ENCODE measurements around the gene TEX29.

TEX29 gene

DNA sequence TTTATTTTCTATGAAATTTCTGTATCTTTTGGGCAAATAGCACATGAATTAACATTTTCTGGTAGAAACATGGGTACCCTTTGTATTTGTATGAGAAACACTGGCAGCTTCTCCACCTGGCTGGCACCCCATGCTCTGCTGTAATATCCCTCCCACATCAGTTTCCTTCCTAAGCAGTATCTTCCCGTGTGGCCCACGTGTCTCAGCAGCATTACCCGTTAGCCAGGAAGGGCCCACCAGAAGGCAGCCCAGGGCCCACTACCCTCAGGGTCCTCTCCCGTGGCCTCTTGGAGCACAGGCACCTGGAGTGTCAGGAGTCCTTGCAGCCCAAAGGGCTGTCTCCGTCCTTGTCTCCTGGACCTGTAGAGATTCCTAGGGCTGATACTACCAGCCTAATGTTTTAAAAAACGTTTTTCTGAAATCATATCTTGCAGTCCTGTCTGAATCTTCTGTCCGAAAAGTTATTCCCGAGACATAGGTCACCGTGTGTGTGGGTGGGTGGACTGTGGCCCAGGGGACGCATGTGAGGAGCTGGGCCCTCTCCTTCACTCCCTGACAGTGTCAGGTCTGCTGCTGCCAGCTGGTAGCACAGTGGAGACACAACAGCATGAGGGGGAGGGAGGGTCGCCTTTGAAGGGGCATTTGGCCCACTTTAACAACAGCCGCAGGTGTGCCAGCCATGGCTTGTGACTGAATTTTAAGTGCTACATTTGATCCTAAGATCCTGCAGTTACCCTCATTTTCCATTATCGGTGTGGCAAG, 22.0 kb upstream of the TEX29 start:
- DNase-seq (ENCODE audit: low spot score): no peak
- ChIA-PET POLR2A (ENCODE audit: low non-redundant PET) (no interaction called here), CTCF (no interaction called here)
- TF ChIP-seq, protein P1, sequence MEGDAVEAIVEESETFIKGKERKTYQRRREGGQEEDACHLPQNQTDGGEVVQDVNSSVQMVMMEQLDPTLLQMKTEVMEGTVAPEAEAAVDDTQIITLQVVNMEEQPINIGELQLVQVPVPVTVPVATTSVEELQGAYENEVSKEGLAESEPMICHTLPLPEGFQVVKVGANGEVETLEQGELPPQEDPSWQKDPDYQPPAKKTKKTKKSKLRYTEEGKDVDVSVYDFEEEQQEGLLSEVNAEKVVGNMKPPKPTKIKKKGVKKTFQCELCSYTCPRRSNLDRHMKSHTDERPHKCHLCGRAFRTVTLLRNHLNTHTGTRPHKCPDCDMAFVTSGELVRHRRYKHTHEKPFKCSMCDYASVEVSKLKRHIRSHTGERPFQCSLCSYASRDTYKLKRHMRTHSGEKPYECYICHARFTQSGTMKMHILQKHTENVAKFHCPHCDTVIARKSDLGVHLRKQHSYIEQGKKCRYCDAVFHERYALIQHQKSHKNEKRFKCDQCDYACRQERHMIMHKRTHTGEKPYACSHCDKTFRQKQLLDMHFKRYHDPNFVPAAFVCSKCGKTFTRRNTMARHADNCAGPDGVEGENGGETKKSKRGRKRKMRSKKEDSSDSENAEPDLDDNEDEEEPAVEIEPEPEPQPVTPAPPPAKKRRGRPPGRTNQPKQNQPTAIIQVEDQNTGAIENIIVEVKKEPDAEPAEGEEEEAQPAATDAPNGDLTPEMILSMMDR (conservative IDR thresholded peaks at IDR 0.05; ENCODE audit: low read depth): no peak
- no peak overlapping the region for H3K27ac ChIP-seq

DNA sequence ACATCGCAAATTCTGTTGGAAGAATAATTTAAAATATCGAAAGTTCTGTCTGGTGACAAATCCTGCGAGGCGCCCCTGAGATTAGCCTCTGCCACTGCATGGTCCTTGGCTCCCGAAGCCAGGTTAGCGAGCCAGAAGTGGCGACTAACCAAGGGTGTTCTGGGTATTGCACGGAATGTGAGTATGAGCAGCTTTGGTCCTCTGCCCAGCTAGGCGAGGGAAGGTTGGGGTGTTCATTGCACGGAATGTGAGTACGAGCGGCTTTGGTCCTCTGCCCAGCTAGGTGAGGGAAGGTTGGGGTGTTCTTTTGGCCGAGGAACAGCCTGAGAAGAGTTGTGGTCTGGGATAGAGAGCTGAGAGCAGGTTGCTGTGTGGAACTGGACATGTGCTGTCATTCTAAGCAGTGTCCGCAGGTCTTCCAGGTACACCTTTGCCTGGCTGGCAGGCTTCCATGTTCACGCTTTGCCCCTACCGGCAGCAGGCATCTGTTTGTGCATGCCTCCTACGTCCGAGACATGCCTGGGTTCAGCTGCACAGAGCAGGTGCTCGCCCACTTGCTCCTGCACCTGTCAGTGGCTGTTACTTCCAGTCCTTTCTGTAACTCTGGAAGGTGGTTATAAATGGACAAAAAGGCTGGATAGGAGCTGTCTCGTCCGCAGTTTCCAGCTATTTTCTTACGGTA, 18.3 kb upstream of the TEX29 start:
- TF ChIP-seq, protein P1 (conservative IDR thresholded peaks at IDR 0.05; ENCODE audit: low read depth): no peak
- ChIA-PET POLR2A (ENCODE audit: low non-redundant PET) (no interaction called here), CTCF (no interaction called here)
- H3K27ac ChIP-seq: no peak overlapping the region
- no peak for DNase-seq (ENCODE audit: low spot score)

- TF ChIP-seq, protein P1 (conservative IDR thresholded peaks at IDR 0.05; ENCODE audit: low read depth): no peak
- ChIA-PET CTCF (no interaction called here), POLR2A (ENCODE audit: low non-redundant PET) (no interaction called here)
- H3K27ac ChIP-seq: no peak overlapping the region
- no peak for DNase-seq (ENCODE audit: low spot score)
These were observed 16.9 kb upstream of the TEX29 start for GRCh38 chr13:111303559-111303958.

GRCh38 chr13:111304041-111304544, 16.3 kb upstream of the TEX29 start:
- CTCF ChIA-PET: no interaction called here
- TF ChIP-seq, protein P1 (conservative IDR thresholded peaks at IDR 0.05; ENCODE audit: low read depth): no peak
- H3K27ac ChIP-seq: no peak overlapping the region
- POLR2A ChIA-PET (ENCODE audit: low non-redundant PET): no interaction called here
- DNase-seq (ENCODE audit: low spot score): no peak

- POLR2A ChIA-PET (ENCODE audit: low non-redundant PET): no interaction called here
- TF ChIP-seq, protein P1 (conservative IDR thresholded peaks at IDR 0.05; ENCODE audit: low read depth): no peak
- no peak for DNase-seq (ENCODE audit: low spot score)
- CTCF ChIA-PET: no interaction called here
- H3K27ac ChIP-seq: no peak overlapping the region
These were observed 15.7 kb upstream of the TEX29 start for GRCh38 chr13:111304603-111305289.

- ChIA-PET CTCF (no interaction called here), POLR2A (ENCODE audit: low non-redundant PET) (no interaction called here)
- TF ChIP-seq, protein P1 (conservative IDR thresholded peaks at IDR 0.05; ENCODE audit: low read depth): no peak
- DNase-seq (ENCODE audit: low spot score): no peak
- no peak overlapping the region for H3K27ac ChIP-seq
These were observed 7.4 kb upstream of the TEX29 start for GRCh38 chr13:111312944-111313590.

Measured in RWPE1 (cell line).